ENCODE results near the gene SFTPA1.
"Not testable (repeated sequence)": the region's sequence is repeated elsewhere in the genome, so short reads cannot be mapped to it uniquely, and the experiment has no call there.

Gene SFTPA1

DNA sequence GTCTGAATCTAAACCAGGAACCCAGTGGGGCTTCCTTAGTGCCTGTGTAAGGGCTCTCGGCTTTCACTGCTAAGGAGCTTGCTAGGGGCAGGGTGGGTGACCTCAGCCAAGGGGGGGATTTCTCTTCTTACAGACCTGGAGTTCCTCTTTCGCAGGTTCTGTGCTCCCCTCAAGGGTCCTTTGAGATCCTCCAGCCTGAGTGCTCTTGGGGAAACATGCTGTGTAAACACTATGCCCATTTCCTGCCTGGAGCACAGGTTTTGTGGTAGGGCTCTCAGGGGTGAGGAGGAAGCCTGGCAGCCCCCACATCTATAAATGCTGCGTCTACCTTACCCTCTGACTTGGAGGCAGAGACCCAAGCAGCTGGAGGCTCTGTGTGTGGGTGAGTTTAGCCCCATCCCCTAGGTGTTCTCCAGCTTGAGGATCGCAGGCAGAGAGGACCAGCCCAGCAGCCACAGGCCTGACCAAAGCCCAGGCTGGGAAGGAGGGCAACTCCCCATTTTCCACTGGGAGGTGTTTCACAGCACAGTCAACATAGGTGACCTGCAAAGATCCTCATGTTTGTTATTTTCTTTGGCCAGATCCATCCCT, at the start of gene SFTPA1:
Gene SFTPA1 (plus strand): TSS at position 339 of the 591 bp plus-strand sequence. CDS start 887 bp downstream, outside the sequence.
- H3K27ac ChIP-seq, result no peak within 1 kb of the TSS
- TF ChIP-seq CTCF (conservative IDR thresholded peaks at IDR 0.05), result no peak

DNA sequence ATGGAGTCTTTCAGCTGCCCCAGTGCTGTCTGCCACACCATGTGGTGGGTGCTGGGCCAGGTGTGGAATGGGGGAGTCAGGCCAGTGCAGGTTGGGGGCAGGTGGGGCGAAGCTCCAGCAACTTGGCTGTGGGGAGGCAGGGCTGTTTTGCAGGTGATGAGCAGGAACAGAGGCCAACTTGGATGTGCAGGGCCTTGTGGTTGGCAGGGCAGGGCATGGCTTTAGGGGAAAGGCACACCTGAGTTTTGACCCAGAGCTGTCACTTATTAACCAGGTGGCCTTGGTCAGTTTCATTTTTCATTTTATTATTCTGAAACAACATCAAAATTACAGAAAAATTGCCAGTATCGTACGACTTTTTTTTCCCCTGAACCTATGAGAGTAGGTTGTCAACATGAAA, 49.5 kb upstream of the SFTPA1 start:
- no peak for TF ChIP-seq CTCF (conservative IDR thresholded peaks at IDR 0.05)
- H3K27ac ChIP-seq, result peak overlapping the region; percentile 86

DNA sequence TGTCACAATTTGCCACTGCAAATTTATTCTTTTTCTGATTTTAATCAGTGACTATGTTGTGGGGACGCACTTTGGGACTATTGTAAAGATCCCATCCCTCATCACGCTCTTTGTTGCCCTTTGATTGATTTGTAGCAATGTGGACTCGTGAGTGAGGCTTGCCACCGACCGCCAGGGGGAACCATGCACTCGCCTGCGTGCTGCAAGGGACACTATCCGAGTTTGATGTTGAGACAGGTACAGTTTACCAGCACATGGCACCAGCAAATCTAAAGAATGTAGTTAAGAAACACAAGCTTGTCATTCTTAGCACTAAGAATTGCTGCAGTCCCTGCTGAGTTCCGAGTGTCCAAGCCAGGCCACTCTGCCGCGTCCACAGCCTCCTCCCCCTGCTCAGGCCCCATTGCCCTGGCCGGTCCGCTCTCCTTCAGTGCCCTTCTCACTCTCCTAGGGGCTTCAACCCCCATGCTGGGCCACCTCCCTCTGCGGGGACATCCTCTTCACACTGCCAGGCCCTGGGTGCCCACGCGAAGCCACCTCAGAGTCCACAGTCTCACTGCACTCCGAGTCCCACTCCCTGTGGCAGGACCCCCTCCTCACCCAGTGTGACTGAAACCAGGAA, 48.5 kb upstream of the SFTPA1 start:
- H3K27ac ChIP-seq, result peak overlapping the region; percentile 86; the same call in 1 of the 2 replicates
- peak; percentile 93 for TF ChIP-seq CTCF (conservative IDR thresholded peaks at IDR 0.05)

GRCh38 chr10:79563426-79563825, 47.3 kb upstream of the SFTPA1 start:
- TF ChIP-seq CTCF (conservative IDR thresholded peaks at IDR 0.05), result no peak
- H3K27ac ChIP-seq, result no peak overlapping the region

- H3K27ac ChIP-seq, result not testable (repeated sequence)
Measured at GRCh38 chr10:79570624-79571023, 40.1 kb upstream of the SFTPA1 start.

GRCh38 chr10:79579361-79579760, 31.4 kb upstream of the SFTPA1 start:
- no peak for TF ChIP-seq CTCF (conservative IDR thresholded peaks at IDR 0.05)
- no peak overlapping the region for H3K27ac ChIP-seq

- H3K27ac ChIP-seq, result no peak overlapping the region
- TF ChIP-seq CTCF (conservative IDR thresholded peaks at IDR 0.05), result no peak
Measured at GRCh38 chr10:79581044-79581443, 29.7 kb upstream of the SFTPA1 start.

DNA sequence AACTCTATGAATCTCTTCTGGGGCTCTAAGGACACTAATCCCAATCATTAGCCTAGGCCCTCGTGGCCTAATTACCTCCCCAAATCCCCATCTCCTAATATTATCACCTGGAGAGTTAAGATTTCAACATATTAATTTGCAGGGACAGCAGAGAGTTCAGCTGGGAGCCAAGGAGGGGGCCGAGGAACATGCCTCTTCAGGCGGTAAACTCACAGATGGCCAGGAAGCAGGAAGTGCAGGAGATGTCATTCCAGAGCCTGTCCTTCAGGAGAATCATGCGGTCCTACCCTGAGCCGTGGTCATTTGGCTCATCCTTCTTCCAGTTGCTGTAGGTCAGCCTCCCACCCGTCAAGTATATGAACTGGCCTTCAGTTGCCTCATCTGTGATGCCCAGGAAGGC, 28.6 kb upstream of the SFTPA1 start:
- H3K27ac ChIP-seq, result no peak overlapping the region
- no peak for TF ChIP-seq CTCF (conservative IDR thresholded peaks at IDR 0.05)

DNA sequence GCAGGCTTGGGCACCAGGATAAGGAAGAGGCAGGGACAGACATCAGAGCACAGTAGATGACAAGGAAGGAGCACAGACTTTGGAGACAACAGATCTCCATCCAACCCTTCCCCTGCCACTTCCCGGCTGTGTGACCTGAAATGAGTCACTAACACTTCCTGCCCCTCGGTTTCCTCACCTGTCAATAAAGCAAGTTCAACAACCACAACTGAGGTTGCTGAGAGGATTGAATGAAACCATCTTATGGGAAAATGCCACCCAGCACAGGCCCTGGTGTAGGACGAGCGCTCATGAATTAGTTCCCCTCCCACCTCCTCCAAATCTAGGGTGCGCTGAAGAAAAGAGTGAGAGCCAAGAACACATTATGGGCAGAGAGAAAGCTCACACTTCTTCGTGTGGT, 27.8 kb upstream of the SFTPA1 start:
- not testable (repeated sequence) for H3K27ac ChIP-seq
